Measurements from ENCODE around the gene DLG2. TPM values are rescaled to one million over a fixed set of nuclear protein-coding genes. Genes with fewer than 3 reads are reported as not detected.

Gene DLG2
- polyA plus RNA-seq, 3 donors, result 0.24 to 0.39 TPM; not detected in 1

DNA sequence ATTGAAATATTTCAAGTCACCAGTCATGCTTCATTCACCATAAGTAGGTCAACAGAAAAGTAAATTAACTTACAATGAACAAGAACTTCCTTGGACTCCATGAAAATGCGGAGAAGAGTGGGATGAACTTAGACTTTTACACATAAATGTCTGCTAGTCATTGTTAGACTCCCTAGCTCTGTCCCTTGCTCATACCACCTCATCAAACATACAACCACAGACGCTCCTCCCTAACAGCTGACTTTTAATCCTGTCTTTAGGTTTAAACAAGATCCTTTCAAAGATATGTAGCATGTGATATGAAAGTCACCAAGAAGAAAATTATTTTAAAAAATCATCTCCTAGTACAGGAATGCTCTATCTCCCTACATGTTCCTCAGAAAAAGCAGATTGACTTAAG is 248.1 kb downstream of the DLG2 start:
- no peak overlapping the region for H2AFZ ChIP-seq (ENCODE audit: insufficient read depth, low read depth, low read length, poor library complexity, severe bottlenecking)
- H3K27ac ChIP-seq (ENCODE audit: low read depth in 1 of 2, low read length in 2 of 2), result no peak overlapping the region
- TF ChIP-seq, protein P1, sequence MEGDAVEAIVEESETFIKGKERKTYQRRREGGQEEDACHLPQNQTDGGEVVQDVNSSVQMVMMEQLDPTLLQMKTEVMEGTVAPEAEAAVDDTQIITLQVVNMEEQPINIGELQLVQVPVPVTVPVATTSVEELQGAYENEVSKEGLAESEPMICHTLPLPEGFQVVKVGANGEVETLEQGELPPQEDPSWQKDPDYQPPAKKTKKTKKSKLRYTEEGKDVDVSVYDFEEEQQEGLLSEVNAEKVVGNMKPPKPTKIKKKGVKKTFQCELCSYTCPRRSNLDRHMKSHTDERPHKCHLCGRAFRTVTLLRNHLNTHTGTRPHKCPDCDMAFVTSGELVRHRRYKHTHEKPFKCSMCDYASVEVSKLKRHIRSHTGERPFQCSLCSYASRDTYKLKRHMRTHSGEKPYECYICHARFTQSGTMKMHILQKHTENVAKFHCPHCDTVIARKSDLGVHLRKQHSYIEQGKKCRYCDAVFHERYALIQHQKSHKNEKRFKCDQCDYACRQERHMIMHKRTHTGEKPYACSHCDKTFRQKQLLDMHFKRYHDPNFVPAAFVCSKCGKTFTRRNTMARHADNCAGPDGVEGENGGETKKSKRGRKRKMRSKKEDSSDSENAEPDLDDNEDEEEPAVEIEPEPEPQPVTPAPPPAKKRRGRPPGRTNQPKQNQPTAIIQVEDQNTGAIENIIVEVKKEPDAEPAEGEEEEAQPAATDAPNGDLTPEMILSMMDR (IDR thresholded peaks at IDR 0.05), result no peak
- no peaks in the 10 kb centered on the region for H4K20me1 ChIP-seq (ENCODE audit: insufficient read depth, low read length)
- no peak overlapping the region for H3K9ac ChIP-seq (ENCODE audit: insufficient read depth, low read length, poor library complexity, severe bottlenecking)
- H3K27me3 Mint-ChIP-seq (ENCODE audit: low read depth in 3 of 3), result peaks cover 0 to 2% (median 0%) of the 10 kb centered on the region in 3 donors
- no peaks in the 10 kb centered on the region for H3K27me3 ChIP-seq (ENCODE audit: control insufficient read depth in 2 of 2, insufficient read depth in 2 of 2, low read length in 2 of 2)
- no peak overlapping the region for H3K4me2 ChIP-seq (replicated peaks; ENCODE audit: extremely low read depth, low read length, poor library complexity, severe bottlenecking)
- no peak overlapping the region for H3K4me3 Mint-ChIP-seq
- no peak for DNase-seq
- no CpG with 5 or more reads among the region's 2 CpGs for WGBS (ENCODE audit: insufficient coverage)
- H3K9me3 Mint-ChIP-seq, result peaks cover 2 to 7% (median 5%) of the 10 kb centered on the region in 7 donors
- H3K27ac Mint-ChIP-seq, result no peak overlapping the region
- H3K36me3 ChIP-seq (replicated peaks in 1 of 2; ENCODE audit: control insufficient read depth in 1 of 2, insufficient read depth in 2 of 2, low read length in 2 of 2), result no peaks in the 10 kb centered on the region
- intact Hi-C loops (cut with micrococcal nuclease), result no loop called here
- H3K36me3 Mint-ChIP-seq, result no peaks in the 10 kb centered on the region
- no peaks in the 10 kb centered on the region for H3K79me2 ChIP-seq (ENCODE audit: insufficient read depth, low read length)
- H3K4me1 Mint-ChIP-seq, result no peaks in the 10 kb centered on the region
- H3K4me3 ChIP-seq (replicated peaks in 1 of 3; ENCODE audit: low read depth in 2 of 3, low read length in 3 of 3), result no peak overlapping the region
- H3K9me3 ChIP-seq (replicated peaks in 1 of 2; ENCODE audit: control insufficient read depth in 1 of 2, insufficient read depth in 1 of 2, low read length in 2 of 2), result peaks cover 6% of the 10 kb centered on the region in 2 donors
- no peaks in the 10 kb centered on the region for H3K4me1 ChIP-seq (ENCODE audit: control insufficient read depth in 1 of 2, insufficient read depth in 2 of 2, low read length in 2 of 2)

DNA sequence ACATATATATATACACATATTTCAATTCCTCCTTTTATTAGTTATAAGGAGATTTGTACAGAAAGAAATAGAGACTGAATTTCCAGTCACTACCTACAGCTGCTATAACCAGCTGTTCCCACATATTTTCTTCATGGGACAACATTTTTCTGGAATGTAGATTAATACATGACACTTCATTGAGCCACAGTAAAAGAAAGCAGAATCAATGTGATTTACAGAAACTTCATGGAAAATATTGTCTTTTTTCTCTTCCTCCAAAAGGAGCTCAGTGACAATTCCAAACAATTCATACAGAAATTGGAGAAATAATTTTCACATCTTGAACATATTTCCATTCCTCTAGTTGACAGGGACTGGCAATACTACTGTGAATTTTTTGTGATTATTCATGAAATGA is 249.2 kb downstream of the DLG2 start:
- Histone ChIP-seq H3K9me3 (replicated peaks in 1 of 2; ENCODE audit: control insufficient read depth in 1 of 2, insufficient read depth in 1 of 2, low read length in 2 of 2) (peaks cover 14% of the 10 kb centered on the region in 2 donors), H3K79me2 (ENCODE audit: insufficient read depth, low read length) (no peaks in the 10 kb centered on the region), H3K4me1 (ENCODE audit: control insufficient read depth in 1 of 2, insufficient read depth in 2 of 2, low read length in 2 of 2) (no peaks in the 10 kb centered on the region), H3K9ac (ENCODE audit: insufficient read depth, low read length, poor library complexity, severe bottlenecking) (no peak overlapping the region), H3K36me3 (replicated peaks in 1 of 2; ENCODE audit: control insufficient read depth in 1 of 2, insufficient read depth in 2 of 2, low read length in 2 of 2) (no peaks in the 10 kb centered on the region), H3K27ac (ENCODE audit: low read depth in 1 of 2, low read length in 2 of 2) (no peak overlapping the region), H3K27me3 (ENCODE audit: control insufficient read depth in 2 of 2, insufficient read depth in 2 of 2, low read length in 2 of 2) (no peaks in the 10 kb centered on the region), H4K20me1 (ENCODE audit: insufficient read depth, low read length) (no peaks in the 10 kb centered on the region), H3K4me3 (replicated peaks in 1 of 3; ENCODE audit: low read depth in 2 of 3, low read length in 3 of 3) (no peak overlapping the region), H2AFZ (ENCODE audit: insufficient read depth, low read depth, low read length, poor library complexity, severe bottlenecking) (no peak overlapping the region), H3K4me2 (replicated peaks; ENCODE audit: extremely low read depth, low read length, poor library complexity, severe bottlenecking) (no peak overlapping the region)
- TF ChIP-seq, protein P1 (IDR thresholded peaks at IDR 0.05), result no peak
- Mint-ChIP-seq H3K27ac (no peak overlapping the region), H3K36me3 (no peaks in the 10 kb centered on the region), H3K4me3 (no peak overlapping the region), H3K9me3 (peaks cover 5 to 13% (median 8%) of the 10 kb centered on the region in 7 donors), H3K4me1 (no peaks in the 10 kb centered on the region), H3K27me3 (ENCODE audit: low read depth in 3 of 3) (peaks cover 0 to 2% (median 0%) of the 10 kb centered on the region in 3 donors)
- intact Hi-C loops (cut with micrococcal nuclease), result no loop called here
- no peak for DNase-seq

Data from CD14-positive monocyte (primary cell).